Lower lobe of right lung (tissue), 2 donors: ENCODE measurements around the gene TSFM. TPM values are rescaled to one million over a fixed set of nuclear protein-coding genes. Genes with fewer than 3 reads are reported as not detected.
A peak's percentile ranks its signal among the peaks of the same experiment; 100 is the strongest.

Experiments
- ATAC-seq, 2 donors: fragments of 200-7000 bp; cut with Tn5 transposase; one replicate each; pipeline ENCODE4 v1.9.1; 2020 to 2022; ENCODE audit warnings: mild to moderate bottlenecking in 2 of 2, moderate library complexity in 2 of 2
- DNase-seq: peaks from one replicate; pipeline ENCODE4 v3.0.0-alpha.2; 2020
- H3K27ac ChIP-seq: fragments of 200-600 bp; one replicate; pipeline ENCODE4 v1.8.0; 2022
- H3K27me3 ChIP-seq: fragments of 200-600 bp; one replicate; pipeline ENCODE4 v1.8.0; 2022; ENCODE audit warnings: low read depth
- H3K36me3 ChIP-seq: fragments of 200-600 bp; one replicate; pipeline ENCODE4 v1.8.0; 2022; ENCODE audit warnings: mild to moderate bottlenecking
- H3K4me1 ChIP-seq: fragments of 200-600 bp; one replicate; pipeline ENCODE4 v1.8.0; 2022
- H3K4me3 ChIP-seq: fragments of 200-600 bp; one replicate; pipeline ENCODE4 v1.8.0; 2022; ENCODE audit warnings: mild to moderate bottlenecking
- H3K9me3 ChIP-seq: fragments of 200-600 bp; one replicate; pipeline ENCODE4 v1.8.0; 2022
- CTCF ChIP-seq: fragments of 200-600 bp; IDR thresholded peaks from one replicate; pipeline ENCODE4 v1.8.0; 2022; ENCODE audit warnings: antibody characterized with exemption, mild to moderate bottlenecking
- intact Hi-C: fragments of 100-400 bp; cut with DNase I; formaldehyde crosslinking; loops from one replicate; pipeline ENCODE4 v1.11.0; 2022
- total RNA-seq: library from RNA; stranded (reverse); fragmentation: NEBNext Ultra II Directional; extraction: Animal tissue kit (Norgen Biotek cat#: 25700); gene quantifications from one replicate; pipeline ENCODE4 v1.2.1, GENCODE V29; 2021
- donor health status: DM: no; HTN: yes; CAD: no; lungs with severe emphysema.

TSFM gene
- total RNA-seq, 1 donor from 2014 or later: 22.6 TPM

DNA sequence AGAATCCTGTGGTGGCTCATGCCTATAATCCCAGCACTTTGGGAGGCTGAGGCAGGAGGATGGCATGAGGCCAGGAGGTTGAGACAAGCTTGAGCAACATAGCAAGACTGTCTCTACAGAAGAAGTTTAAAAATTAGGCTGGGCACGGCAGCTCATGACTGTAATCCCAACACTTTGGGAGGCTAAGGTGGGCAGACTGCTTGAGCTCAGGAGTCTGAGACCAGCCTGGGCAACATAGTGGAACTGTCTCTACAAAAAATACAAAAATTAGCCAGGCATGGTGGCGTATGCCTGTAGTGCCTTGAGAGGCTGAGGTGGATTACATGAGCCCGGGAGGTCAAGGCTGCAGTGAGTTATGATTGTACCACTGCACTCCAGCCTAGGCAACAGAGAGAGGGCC, 14.7 kb upstream of the TSFM start:
- no peak for DNase-seq
- peaks cover 19% of the 10 kb centered on the region for H3K36me3 ChIP-seq
- no peaks in the 10 kb centered on the region for H3K9me3 ChIP-seq
- H3K4me3 ChIP-seq: no peak overlapping the region
- peaks cover 41% of the 10 kb centered on the region for H3K4me1 ChIP-seq
- H3K27me3 ChIP-seq: peaks cover 35% of the 10 kb centered on the region
- no peak for ATAC-seq
- H3K27ac ChIP-seq: no peak overlapping the region
- intact Hi-C loops: no loop called here
- no peak for TF ChIP-seq CTCF

- H3K4me1 ChIP-seq: peaks cover 49% of the 10 kb centered on the region
These were observed 13.0 kb upstream of the TSFM start for GRCh38 chr12:57769594-57769993.

DNA sequence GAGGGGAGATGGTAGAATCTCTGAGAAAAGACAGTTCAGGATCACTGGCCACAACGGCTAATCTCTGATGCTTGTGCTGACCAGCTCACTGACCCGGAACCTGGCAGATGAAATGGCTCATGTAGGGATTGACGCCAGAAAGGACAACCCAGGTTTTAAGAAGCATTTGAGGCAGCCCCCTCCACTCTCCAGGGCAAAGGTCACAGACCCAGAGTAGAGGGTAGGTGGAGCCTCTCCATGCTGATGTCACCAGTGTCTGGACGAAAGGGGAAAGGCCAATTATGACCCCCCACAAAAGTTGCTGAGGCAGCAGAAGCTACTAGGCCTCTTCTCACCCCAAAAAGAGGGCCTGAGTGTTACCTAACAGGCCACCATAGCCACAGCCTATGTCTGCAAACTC, 11.9 kb upstream of the TSFM start:
- no peak for TF ChIP-seq CTCF
- intact Hi-C loops: no loop called here
- ATAC-seq: no peak
- Histone ChIP-seq H3K27ac (no peak overlapping the region), H3K9me3 (no peaks in the 10 kb centered on the region), H3K4me1 (peaks cover 38% of the 10 kb centered on the region), H3K36me3 (peaks cover 24% of the 10 kb centered on the region), H3K27me3 (peaks cover 9% of the 10 kb centered on the region), H3K4me3 (no peak overlapping the region)
- DNase-seq: no peak

More at GRCh38 chr12:57769594-57769993, 13.0 kb upstream of the TSFM start:
- Histone ChIP-seq H3K9me3 (no peaks in the 10 kb centered on the region), H3K4me3 (no peak overlapping the region), H3K36me3 (peaks cover 19% of the 10 kb centered on the region), H3K27me3 (peaks cover 21% of the 10 kb centered on the region), H3K27ac (no peak overlapping the region)
- TF ChIP-seq CTCF: no peak
- intact Hi-C loops: no loop called here
- DNase-seq: no peak
- no peak for ATAC-seq

- no peaks in the 10 kb centered on the region for H3K9me3 ChIP-seq
- H3K36me3 ChIP-seq: peaks cover 29% of the 10 kb centered on the region
- DNase-seq (peak; percentile 90), ATAC-seq (peak; percentile 78 to 88)
- H3K4me3 ChIP-seq: peak overlapping the region; percentile 93
- H3K27me3 ChIP-seq: peaks cover 5% of the 10 kb centered on the region
- peaks cover 32% of the 10 kb centered on the region for H3K4me1 ChIP-seq
- H3K27ac ChIP-seq: peak overlapping the region; percentile 91
- no peak for TF ChIP-seq CTCF
- intact Hi-C loops: no loop called here
These were observed 11.2 kb upstream of the TSFM start for GRCh38 chr12:57771236-57771872.

DNA sequence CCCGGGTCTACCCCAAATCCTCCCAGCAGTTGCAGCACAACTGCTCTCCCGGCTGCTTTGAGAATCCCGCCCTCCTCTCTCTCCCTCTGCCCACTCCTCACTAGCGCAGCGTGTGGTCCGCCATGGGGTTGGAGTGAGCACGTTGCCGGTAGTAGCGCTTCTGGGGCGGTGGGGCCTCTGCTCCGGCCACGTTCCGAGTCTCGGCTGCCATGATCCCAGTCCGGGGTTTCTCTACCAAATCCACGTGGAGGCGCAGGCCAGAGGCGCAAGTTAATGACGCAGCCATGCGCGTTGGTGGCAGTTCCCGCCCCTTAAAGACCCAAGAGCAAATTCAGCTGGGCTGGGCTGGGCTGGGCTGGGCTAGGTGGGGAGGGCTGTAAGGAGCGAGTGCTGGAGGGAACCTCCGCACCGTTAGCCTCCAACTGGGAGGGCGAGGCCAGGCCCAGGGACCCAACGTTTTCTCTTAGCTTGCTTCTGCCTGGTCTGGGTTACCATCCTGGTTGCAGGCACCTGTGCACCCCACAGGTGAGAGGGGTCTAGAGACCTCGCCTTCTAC, 10.6 kb upstream of the TSFM start, which contains the start of gene METTL1:
Gene METTL1, minus strand, starts transcription at position 233 of the 556 bp plus-strand sequence. Its CDS starts 22 bp downstream, at position 211.
- peak; percentile 96 for DNase-seq
- no peak for TF ChIP-seq CTCF
- H3K4me1 ChIP-seq: peaks cover 26% of the 10 kb centered on the region
- intact Hi-C loops: no loop called here
- peak within 1 kb of the TSS; percentile 93 for H3K4me3 ChIP-seq
- H3K27ac ChIP-seq: peak within 1 kb of the TSS; percentile 91
- no peaks in the 10 kb centered on the region for H3K27me3 ChIP-seq
- ATAC-seq: peak; percentile 96 to 97
- H3K36me3 ChIP-seq: peaks cover 29% of the 10 kb centered on the region
- no peaks in the 10 kb centered on the region for H3K9me3 ChIP-seq
